ENCODE data around the gene PRR19. TPM values are rescaled to one million over a fixed set of nuclear protein-coding genes. Genes with fewer than 3 reads are reported as not detected.

PRR19 gene
- total and polyA plus RNA-seq, 4 donors: 0.23 to 1.0 (median 0.77) TPM

DNA sequence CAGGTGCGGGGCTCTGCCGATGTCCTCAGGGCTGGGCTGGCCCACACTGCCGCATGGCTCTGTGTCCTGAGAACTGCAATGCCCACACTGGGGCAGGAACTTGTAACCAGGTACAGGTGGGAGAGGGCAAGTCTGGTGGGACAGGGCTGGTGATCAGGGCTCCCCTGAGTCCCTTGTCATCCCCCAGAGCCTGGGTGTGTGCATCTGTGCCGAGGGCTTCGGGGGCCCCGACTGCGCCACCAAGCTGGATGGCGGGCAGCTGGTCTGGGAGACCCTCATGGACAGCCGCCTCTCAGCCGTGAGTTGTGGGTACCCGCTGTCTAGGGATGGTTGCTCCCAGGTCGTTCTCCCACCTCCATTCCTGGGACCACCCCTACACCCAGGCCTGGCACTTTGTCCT, 54.0 kb downstream of the PRR19 start:
- no peak for ATAC-seq (ENCODE audit: insufficient read depth, low FRiP score)
- no peak overlapping the region for H3K4me3 ChIP-seq
- H3K9ac ChIP-seq (ENCODE audit: insufficient read depth in 1 of 2, low read length in 2 of 2): no peak overlapping the region

DNA sequence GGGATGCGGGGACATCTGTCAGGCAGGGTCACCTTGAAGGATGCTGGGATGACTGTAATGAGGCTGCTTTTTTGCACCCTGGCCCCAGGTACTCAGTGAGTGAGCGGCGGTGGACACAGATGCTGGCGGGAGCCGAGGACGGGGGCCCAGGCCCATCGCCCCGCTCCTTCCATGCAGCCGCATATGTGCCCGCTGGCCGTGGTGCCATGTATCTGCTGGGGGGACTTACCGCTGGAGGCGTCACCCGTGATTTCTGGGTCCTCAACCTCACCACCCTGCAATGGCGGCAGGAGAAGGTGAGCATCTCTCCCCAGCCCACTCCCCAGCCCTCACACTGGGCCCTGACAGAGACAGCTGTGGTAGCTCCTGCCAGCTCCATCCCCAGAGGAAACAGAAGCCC, 54.8 kb downstream of the PRR19 start:
- ATAC-seq (ENCODE audit: insufficient read depth, low FRiP score): no peak
- Histone ChIP-seq H3K4me3 (no peak overlapping the region), H3K27me3 (ENCODE audit: control insufficient read depth in 3 of 3, insufficient read depth in 3 of 3, low read length in 2 of 3) (no peaks in the 10 kb centered on the region), H3K4me1 (ENCODE audit: control insufficient read depth in 5 of 5, insufficient read depth in 5 of 5, low read length in 5 of 5) (no peaks in the 10 kb centered on the region), H3K9me3 (ENCODE audit: control insufficient read depth in 4 of 4, insufficient read depth in 3 of 4, low read length in 3 of 4) (no peaks in the 10 kb centered on the region), H3K27ac (ENCODE audit: low read depth in 1 of 2, low read length in 1 of 2) (no peak overlapping the region), H3K36me3 (ENCODE audit: control insufficient read depth in 4 of 4, insufficient read depth in 4 of 4, low read length in 4 of 4) (peaks cover 8 to 37% (median 10%) of the 10 kb centered on the region in 4 donors), H3K9ac (ENCODE audit: insufficient read depth in 1 of 2, low read length in 2 of 2) (no peak overlapping the region)
- no peak for DNase-seq
- no peak for TF ChIP-seq CTCF (IDR thresholded peaks at IDR 0.05; ENCODE audit: control extremely low read depth, extremely low read depth)
- WGBS, 2 donors: 96 to 97% methylated on average over 15 of the region's 15 CpGs

More for the DNA sequence above, 54.0 kb downstream of the PRR19 start:
- no peak for TF ChIP-seq CTCF (IDR thresholded peaks at IDR 0.05; ENCODE audit: control extremely low read depth, extremely low read depth)
- WGBS, 2 donors: 94 to 99% methylated on average over 8 to 12 of the region's 12 CpGs
- Histone ChIP-seq H3K4me1 (ENCODE audit: control insufficient read depth in 5 of 5, insufficient read depth in 5 of 5, low read length in 5 of 5) (no peaks in the 10 kb centered on the region), H3K27me3 (ENCODE audit: control insufficient read depth in 3 of 3, insufficient read depth in 3 of 3, low read length in 2 of 3) (no peaks in the 10 kb centered on the region), H3K27ac (ENCODE audit: low read depth in 1 of 2, low read length in 1 of 2) (no peak overlapping the region), H3K9me3 (ENCODE audit: control insufficient read depth in 4 of 4, insufficient read depth in 3 of 4, low read length in 3 of 4) (no peaks in the 10 kb centered on the region), H3K36me3 (ENCODE audit: control insufficient read depth in 4 of 4, insufficient read depth in 4 of 4, low read length in 4 of 4) (peaks cover 8 to 38% (median 12%) of the 10 kb centered on the region in 4 donors)
- no peak for DNase-seq

- ATAC-seq (ENCODE audit: insufficient read depth, low FRiP score) (no peak), DNase-seq (no peak)
- Histone ChIP-seq H3K4me1 (ENCODE audit: control insufficient read depth in 5 of 5, insufficient read depth in 5 of 5, low read length in 5 of 5) (no peaks in the 10 kb centered on the region), H3K9me3 (ENCODE audit: control insufficient read depth in 4 of 4, insufficient read depth in 3 of 4, low read length in 3 of 4) (no peaks in the 10 kb centered on the region), H3K27me3 (ENCODE audit: control insufficient read depth in 3 of 3, insufficient read depth in 3 of 3, low read length in 2 of 3) (no peaks in the 10 kb centered on the region), H3K4me3 (no peak overlapping the region), H3K9ac (ENCODE audit: insufficient read depth in 1 of 2, low read length in 2 of 2) (no peak overlapping the region), H3K36me3 (ENCODE audit: control insufficient read depth in 4 of 4, insufficient read depth in 4 of 4, low read length in 4 of 4) (peaks cover 8 to 37% (median 10%) of the 10 kb centered on the region in 4 donors), H3K27ac (ENCODE audit: low read depth in 1 of 2, low read length in 1 of 2) (no peak overlapping the region)
- WGBS, 2 donors: 93 to 94% methylated on average over 12 of the region's 12 CpGs
- TF ChIP-seq CTCF (IDR thresholded peaks at IDR 0.05; ENCODE audit: control extremely low read depth, extremely low read depth): no peak
Observed at GRCh38 chr19:42357290-42357689, 55.4 kb downstream of the PRR19 start.

Small RNAs within 50 kb of the gene (small RNA-seq; reads per million reads assigned to genes)
- gene MIR8077 (ENCODE audit: low replicate concordance): not detected

Other genes starting within 250 kb of the PRR19 start
- gene GRIK5, start 231.9 kb upstream of the PRR19 start, total RNA-seq: 1 to 10 TPM in 1 of 2 donors, under 1 TPM in 1; 0.83 to 1.6 TPM
- under 1 TPM; 0.26 TPM for gene GRIK5, start 231.9 kb upstream of the PRR19 start, polyA plus RNA-seq
- gene ZNF574, start 226.0 kb upstream of the PRR19 start, total RNA-seq: 10 to 100 TPM; 11.5 to 13.7 TPM
- gene ZNF574, start 226.0 kb upstream of the PRR19 start, polyA plus RNA-seq: 1 to 10 TPM; 6.8 to 8.6 TPM
- 1 to 10 TPM; 3.2 to 7.6 TPM for gene POU2F2, start 169.7 kb upstream of the PRR19 start, total RNA-seq
- 10 to 100 TPM in 1 of 2 donors, 1 to 10 TPM in 1; 1.9 to 11.9 TPM for gene POU2F2, start 169.7 kb upstream of the PRR19 start, polyA plus RNA-seq
- gene DEDD2, start 84.5 kb upstream of the PRR19 start, total RNA-seq: 10 to 100 TPM; 34.1 to 39.4 TPM
- 10 to 100 TPM; 31.4 to 60.8 TPM for gene DEDD2, start 84.5 kb upstream of the PRR19 start, polyA plus RNA-seq
- gene ZNF526, start 81.8 kb upstream of the PRR19 start, total RNA-seq: 10 to 100 TPM in 1 of 2 donors, 1 to 10 TPM in 1; 5.3 to 14.4 TPM
- 1 to 10 TPM; 4.6 to 5.5 TPM for gene ZNF526, start 81.8 kb upstream of the PRR19 start, polyA plus RNA-seq
- 10 to 100 TPM; 23.7 to 38.8 TPM for gene GSK3A, start 59.5 kb upstream of the PRR19 start, total RNA-seq
- gene GSK3A, start 59.5 kb upstream of the PRR19 start, polyA plus RNA-seq: 10 to 100 TPM; 53.7 to 54.2 TPM
- gene ERF, start 47.0 kb upstream of the PRR19 start, total RNA-seq: 10 to 100 TPM; 24.2 to 53.6 TPM
- 10 to 100 TPM; 35.2 to 50.8 TPM for gene ERF, start 47.0 kb upstream of the PRR19 start, polyA plus RNA-seq
- 10 to 100 TPM; 31.2 to 84.5 TPM for gene CIC, start 32.9 kb upstream of the PRR19 start, total RNA-seq
- 10 to 100 TPM; 38.2 to 43.0 TPM for gene CIC, start 32.9 kb upstream of the PRR19 start, polyA plus RNA-seq
- 10 to 100 TPM; 30.1 to 30.6 TPM for gene PAFAH1B3, start 492 bp downstream of the PRR19 start, total RNA-seq
- 10 to 100 TPM; 27.2 to 33.0 TPM for gene PAFAH1B3, start 492 bp downstream of the PRR19 start, polyA plus RNA-seq
- gene TMEM145, start 11.2 kb downstream of the PRR19 start, total RNA-seq: under 1 TPM in 1 of 2 donors, not detected in 1; 0.95 TPM
- under 1 TPM; 0.12 to 0.40 TPM for gene TMEM145, start 11.2 kb downstream of the PRR19 start, polyA plus RNA-seq
- gene MEGF8, start 23.5 kb downstream of the PRR19 start, total RNA-seq: 10 to 100 TPM; 14.5 to 21.7 TPM
- gene MEGF8, start 23.5 kb downstream of the PRR19 start, polyA plus RNA-seq: 1 to 10 TPM; 6.0 to 7.6 TPM
- gene CNFN, start 88.2 kb downstream of the PRR19 start, total RNA-seq: 1 to 10 TPM in 1 of 2 donors, not detected in 1; 1.0 TPM
- gene CNFN, start 88.2 kb downstream of the PRR19 start, polyA plus RNA-seq: 1 to 10 TPM; 2.2 to 4.1 TPM
- gene LIPE, start 125.3 kb downstream of the PRR19 start, total RNA-seq: 1 to 10 TPM; 4.5 TPM
- 1 to 10 TPM; 3.6 to 7.7 TPM for gene LIPE, start 125.3 kb downstream of the PRR19 start, polyA plus RNA-seq
- 100 to 1,000 TPM in 1 of 2 donors, 10 to 100 TPM in 1; 98.9 to 154 TPM for gene CXCL17, start 140.8 kb downstream of the PRR19 start, total RNA-seq
- 100 to 1,000 TPM; 289 to 688 TPM for gene CXCL17, start 140.8 kb downstream of the PRR19 start, polyA plus RNA-seq
- 10 to 100 TPM in 1 of 2 donors, 1 to 10 TPM in 1; 9.4 to 11.2 TPM for gene CEACAM1, start 226.3 kb downstream of the PRR19 start, total RNA-seq
- gene CEACAM1, start 226.3 kb downstream of the PRR19 start, polyA plus RNA-seq: 10 to 100 TPM in 1 of 2 donors, 1 to 10 TPM in 1; 3.6 to 26.8 TPM